T-helper 1 cell treated with Interleukin-12 subunit alpha and Interleukin-12 subunit beta and Interleukin-4 antibody, amounts not matched to agents 30 μg/mL and 1 μg/mL, for 36 hours (primary cell): Measurements from ENCODE around the gene SRGAP2C.
"Not testable (repeated sequence)": the region's sequence is repeated elsewhere in the genome, so short reads cannot be mapped to it uniquely, and the experiment has no call there.

Experiments used
- H3K27ac Mint-ChIP-seq: one replicate; pipeline ENCODE4 v1.8.0; 2021; ENCODE audit warnings: mild to moderate bottlenecking, mixed read lengths
- H3K27me3 Mint-ChIP-seq: one replicate; pipeline ENCODE4 v1.8.0; 2021; ENCODE audit warnings: low read depth, mixed read lengths
- H3K36me3 Mint-ChIP-seq: one replicate; pipeline ENCODE4 v1.8.0; 2021; ENCODE audit warnings: low read depth, mixed read lengths
- H3K4me1 Mint-ChIP-seq: one replicate; pipeline ENCODE4 v1.8.0; 2021; ENCODE audit warnings: low read depth, mixed read lengths
- H3K4me3 Mint-ChIP-seq: one replicate; pipeline ENCODE4 v1.8.0; 2021; ENCODE audit warnings: mild to moderate bottlenecking, moderate library complexity, mixed read lengths
- H3K9me3 Mint-ChIP-seq: one replicate; pipeline ENCODE4 v1.8.0; 2021; ENCODE audit warnings: mixed read lengths

SRGAP2C gene

GRCh38 chr1:121184290-121185127, at the start of gene SRGAP2C, which contains the start of gene FAM72B:
Gene SRGAP2C (plus strand): TSS chr1:121184975. CDS start chr1:121187447, 2,472 bp downstream.
Gene FAM72B (minus strand): TSS chr1:121184340. CDS start chr1:121183489, 851 bp downstream.
- not testable (repeated sequence) for H3K27me3 Mint-ChIP-seq, H3K9me3 Mint-ChIP-seq, H3K36me3 Mint-ChIP-seq, H3K4me1 Mint-ChIP-seq
- peak within 1 kb of the TSS; percentile 89 for H3K27ac Mint-ChIP-seq
- peak within 1 kb of the TSS; percentile 94 for H3K4me3 Mint-ChIP-seq

- not testable (repeated sequence) for H3K4me1 Mint-ChIP-seq, H3K36me3 Mint-ChIP-seq, H3K4me3 Mint-ChIP-seq, H3K27me3 Mint-ChIP-seq, H3K9me3 Mint-ChIP-seq, H3K27ac Mint-ChIP-seq
Observed at GRCh38 chr1:121140393-121140792, 44.4 kb upstream of the SRGAP2C start.

DNA sequence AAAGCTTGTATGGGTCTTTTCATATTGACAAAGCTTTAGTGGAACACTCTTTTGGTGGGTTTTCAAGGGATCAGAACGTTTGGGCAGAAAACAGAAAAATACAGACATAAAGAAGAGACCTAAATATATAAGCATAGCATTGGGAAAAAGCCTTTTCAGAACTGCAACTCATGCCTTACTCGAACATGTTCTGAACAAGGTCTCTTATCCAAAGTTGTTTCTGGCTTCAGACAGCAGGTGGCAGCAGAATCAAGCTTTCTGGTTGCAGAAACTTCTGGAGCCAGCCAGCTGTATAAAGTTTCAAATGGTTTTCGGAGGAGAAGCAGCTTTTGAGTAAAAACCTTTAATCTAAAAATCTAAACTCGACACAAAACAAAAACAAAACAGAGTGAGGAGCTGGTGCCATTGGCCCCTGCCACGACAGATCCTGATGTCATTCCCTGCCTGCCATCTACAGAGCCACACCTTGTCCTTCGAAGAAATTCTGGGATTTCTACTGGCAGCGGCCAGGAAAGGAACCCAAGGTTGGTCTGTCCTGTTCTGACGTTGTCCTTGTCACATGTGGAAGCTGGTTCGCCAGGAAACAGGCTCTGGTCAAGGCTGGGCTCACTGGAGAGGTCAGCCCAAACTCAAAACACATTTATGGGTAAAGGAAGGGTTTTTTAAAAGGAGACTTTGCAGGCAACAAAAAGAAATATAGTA, 36.1 kb upstream of the SRGAP2C start:
- H3K27me3 Mint-ChIP-seq, H3K4me1 Mint-ChIP-seq, H3K27ac Mint-ChIP-seq, H3K36me3 Mint-ChIP-seq, H3K9me3 Mint-ChIP-seq, H3K4me3 Mint-ChIP-seq: not testable (repeated sequence)

DNA sequence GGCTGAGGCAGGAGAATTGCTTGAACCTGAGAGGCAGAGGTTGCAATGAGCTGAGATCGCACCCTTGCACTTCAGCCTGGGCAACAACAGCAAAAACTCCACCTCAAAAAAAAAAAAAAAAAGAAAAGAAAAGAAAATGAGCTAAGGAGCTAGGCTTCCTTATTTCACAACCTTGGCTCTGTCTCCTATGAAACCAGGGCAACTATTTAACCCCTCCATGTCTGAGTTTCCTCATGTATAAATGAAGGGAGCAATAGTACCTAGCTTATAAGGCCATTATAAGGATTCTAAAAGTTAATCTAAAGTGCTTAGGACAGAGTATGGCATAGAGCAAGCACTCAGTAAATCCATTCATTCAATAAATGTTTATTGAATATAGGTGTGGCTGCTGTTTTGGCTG, 33.5 kb upstream of the SRGAP2C start:
- H3K27me3 Mint-ChIP-seq, H3K9me3 Mint-ChIP-seq, H3K36me3 Mint-ChIP-seq, H3K4me1 Mint-ChIP-seq, H3K27ac Mint-ChIP-seq, H3K4me3 Mint-ChIP-seq: not testable (repeated sequence)

DNA sequence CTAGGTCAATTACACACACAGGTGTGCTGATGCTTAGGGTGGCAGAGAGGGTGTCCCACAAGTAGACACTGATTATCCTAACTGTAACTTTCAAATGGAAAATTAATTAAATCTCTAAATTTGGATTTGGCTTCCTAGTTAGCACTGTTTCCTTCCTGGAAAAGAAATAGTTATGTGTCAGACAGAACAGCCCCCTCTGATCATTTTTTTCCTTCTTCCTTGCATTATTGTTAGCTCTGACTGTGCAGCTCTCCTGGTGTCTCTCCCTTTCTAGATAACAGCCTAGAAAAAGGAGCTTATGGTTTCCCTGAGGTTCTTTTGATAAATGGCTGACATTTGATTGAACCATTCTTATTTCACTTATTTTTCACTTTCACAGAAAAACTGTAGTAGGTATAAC, 32.0 kb upstream of the SRGAP2C start:
- H3K27ac Mint-ChIP-seq, H3K4me3 Mint-ChIP-seq, H3K36me3 Mint-ChIP-seq, H3K27me3 Mint-ChIP-seq, H3K4me1 Mint-ChIP-seq, H3K9me3 Mint-ChIP-seq: not testable (repeated sequence)

DNA sequence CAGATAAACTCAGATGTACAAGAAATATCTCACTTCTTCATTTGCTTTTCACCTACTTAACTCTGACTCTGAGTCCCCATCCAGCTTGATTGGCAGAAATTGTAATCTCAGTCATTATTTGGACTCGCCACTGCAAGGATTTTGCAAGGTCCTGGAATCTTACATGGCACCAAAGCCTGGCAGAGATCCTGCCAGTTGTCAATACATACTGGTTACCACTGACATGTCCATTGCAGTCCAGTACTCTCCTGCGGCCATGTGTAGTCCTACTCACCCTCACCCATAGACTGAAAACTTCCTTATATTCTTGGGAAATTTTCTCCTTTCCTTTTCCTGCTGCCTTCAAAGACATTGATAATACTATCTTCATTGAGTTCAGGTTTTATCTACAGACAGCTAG, 30.0 kb upstream of the SRGAP2C start:
- H3K4me3 Mint-ChIP-seq, H3K36me3 Mint-ChIP-seq, H3K4me1 Mint-ChIP-seq, H3K9me3 Mint-ChIP-seq, H3K27me3 Mint-ChIP-seq, H3K27ac Mint-ChIP-seq: not testable (repeated sequence)

DNA sequence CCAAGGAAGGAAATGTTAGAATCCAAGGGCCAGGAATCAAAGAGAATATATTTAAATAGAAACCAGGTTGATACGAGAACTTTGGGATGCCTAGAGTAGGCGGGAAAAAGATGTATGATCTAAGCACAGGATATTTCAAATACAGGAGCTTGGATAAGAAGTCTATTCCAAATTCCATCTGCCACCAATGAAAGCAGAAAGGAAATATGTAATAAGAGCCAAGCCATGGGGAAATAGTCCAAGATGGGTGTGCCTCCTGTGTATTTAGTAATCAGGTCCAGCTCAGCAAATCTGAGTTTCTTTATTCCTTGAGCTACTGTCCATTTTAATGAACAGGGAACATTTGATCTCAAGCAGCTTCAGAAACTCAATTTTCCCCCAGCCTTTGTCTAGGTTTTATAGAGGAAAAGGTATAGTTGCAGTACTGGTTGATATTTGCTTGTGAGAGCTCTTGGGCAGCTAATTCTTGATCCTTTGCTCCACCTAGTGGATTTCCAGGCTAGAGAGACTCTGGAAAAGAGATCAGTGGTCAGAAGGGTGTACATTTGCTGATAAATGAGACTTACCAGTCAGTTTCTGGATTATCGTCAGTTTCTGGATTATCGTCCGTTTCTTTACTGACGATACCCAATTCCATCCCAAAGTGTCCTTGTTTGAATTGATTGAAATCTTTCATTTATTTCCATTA, 29.0 kb upstream of the SRGAP2C start:
- not testable (repeated sequence) for H3K36me3 Mint-ChIP-seq, H3K27ac Mint-ChIP-seq, H3K27me3 Mint-ChIP-seq, H3K9me3 Mint-ChIP-seq, H3K4me1 Mint-ChIP-seq, H3K4me3 Mint-ChIP-seq

- H3K4me1 Mint-ChIP-seq, H3K27me3 Mint-ChIP-seq, H3K36me3 Mint-ChIP-seq, H3K27ac Mint-ChIP-seq, H3K9me3 Mint-ChIP-seq, H3K4me3 Mint-ChIP-seq: not testable (repeated sequence)
Observed at GRCh38 chr1:121156958-121157603, 27.7 kb upstream of the SRGAP2C start.

GRCh38 chr1:121157609-121158008, 27.2 kb upstream of the SRGAP2C start:
- H3K4me1 Mint-ChIP-seq, H3K4me3 Mint-ChIP-seq, H3K9me3 Mint-ChIP-seq, H3K27ac Mint-ChIP-seq, H3K36me3 Mint-ChIP-seq, H3K27me3 Mint-ChIP-seq: not testable (repeated sequence)

- not testable (repeated sequence) for H3K4me3 Mint-ChIP-seq, H3K9me3 Mint-ChIP-seq, H3K4me1 Mint-ChIP-seq, H3K36me3 Mint-ChIP-seq, H3K27me3 Mint-ChIP-seq, H3K27ac Mint-ChIP-seq
Observed at GRCh38 chr1:121160118-121160517, 24.7 kb upstream of the SRGAP2C start.

- H3K36me3 Mint-ChIP-seq, H3K27ac Mint-ChIP-seq, H3K9me3 Mint-ChIP-seq, H3K4me3 Mint-ChIP-seq, H3K4me1 Mint-ChIP-seq, H3K27me3 Mint-ChIP-seq: not testable (repeated sequence)
Observed at GRCh38 chr1:121161199-121161901, 23.4 kb upstream of the SRGAP2C start.

DNA sequence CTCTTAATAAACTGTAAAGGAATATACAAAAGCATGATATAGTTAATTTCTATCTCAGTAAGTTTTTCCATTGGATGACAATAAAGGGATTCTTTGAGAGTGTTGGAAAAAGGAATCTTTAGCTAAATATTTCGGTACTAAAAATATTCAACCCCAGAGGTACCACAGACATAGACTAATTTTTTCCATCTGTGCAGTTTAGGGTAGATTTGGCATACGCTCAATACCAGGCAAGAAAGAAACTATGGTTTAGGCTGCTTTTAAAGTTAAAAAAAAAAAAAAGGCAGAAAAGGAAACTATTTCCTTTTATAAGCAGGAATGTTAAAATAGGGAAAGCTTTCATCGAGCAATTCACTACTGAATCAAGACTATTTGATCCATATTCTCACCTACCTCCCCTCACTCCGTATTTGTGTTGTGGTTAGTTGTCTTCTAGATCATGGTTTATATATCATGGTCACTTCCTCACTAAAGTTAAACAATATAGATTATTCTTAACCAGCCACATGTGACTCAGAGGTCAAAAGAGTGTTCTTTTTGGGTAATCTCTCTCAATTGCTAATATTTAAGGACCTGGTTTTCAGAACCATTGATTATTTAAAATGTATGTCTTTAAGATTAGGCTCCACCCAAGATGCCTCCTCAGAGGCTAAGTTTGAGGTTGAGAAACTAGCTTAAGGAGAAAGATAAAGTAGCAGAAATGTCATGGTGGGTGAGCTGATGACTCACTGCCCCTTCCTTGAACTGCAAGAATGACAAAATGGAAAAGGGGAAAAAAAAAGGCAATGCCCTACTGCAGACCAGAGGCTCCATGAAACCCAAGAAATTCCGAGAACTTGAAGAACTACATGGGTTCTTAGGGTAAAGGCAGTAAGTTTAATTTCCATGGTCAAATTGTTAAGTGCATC, 20.7 kb upstream of the SRGAP2C start:
- not testable (repeated sequence) for H3K27me3 Mint-ChIP-seq, H3K4me3 Mint-ChIP-seq, H3K4me1 Mint-ChIP-seq, H3K27ac Mint-ChIP-seq, H3K9me3 Mint-ChIP-seq, H3K36me3 Mint-ChIP-seq

DNA sequence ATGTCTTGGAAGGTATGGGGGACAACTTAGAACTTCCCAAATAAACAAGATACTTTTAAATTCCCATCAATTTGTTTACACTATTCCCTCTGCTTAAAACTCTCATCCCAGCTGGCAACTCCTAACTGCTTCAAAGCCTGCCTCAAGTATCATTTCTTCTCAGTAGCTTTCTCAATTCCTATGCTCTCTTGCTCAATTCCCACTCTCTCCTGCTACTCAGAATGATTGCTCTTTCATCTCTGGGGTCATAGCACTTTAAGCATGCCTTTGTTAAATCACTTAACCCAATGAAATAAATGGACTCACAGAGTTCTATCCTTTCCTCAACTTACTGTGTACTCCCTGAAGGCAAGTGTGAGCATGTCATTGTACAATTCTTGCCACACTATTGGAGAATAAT, 19.5 kb upstream of the SRGAP2C start:
- not testable (repeated sequence) for H3K27me3 Mint-ChIP-seq, H3K4me3 Mint-ChIP-seq, H3K9me3 Mint-ChIP-seq, H3K4me1 Mint-ChIP-seq, H3K36me3 Mint-ChIP-seq, H3K27ac Mint-ChIP-seq
